Suprapubic skin (tissue), 4 donors: Measurements from ENCODE around the gene ARHGEF39. TPM values are rescaled to one million over a fixed set of nuclear protein-coding genes. Genes with fewer than 3 reads are reported as not detected.
A peak's percentile ranks its signal among the peaks of the same experiment; 100 is the strongest.

ENCODE experiments used
- DNase-seq, 2 donors: peaks; one replicate each; pipeline ENCODE4 v3.0.0-alpha.2; 2019; ENCODE audit warnings: low spot score in 2 of 2
- H3K27ac ChIP-seq: fragments of 200-600 bp; sonication (generic); one replicate; pipeline ENCODE4 v1.5.1; 2019
- H3K27me3 ChIP-seq: fragments of 200-600 bp; sonication (generic); one replicate; pipeline ENCODE4 v1.5.1; 2019
- H3K36me3 ChIP-seq: fragments of 200-600 bp; sonication (generic); one replicate; pipeline ENCODE4 v1.5.1; 2019
- H3K4me1 ChIP-seq: fragments of 200-600 bp; sonication (generic); one replicate; pipeline ENCODE4 v1.5.1; 2019
- H3K4me3 ChIP-seq: fragments of 200-600 bp; sonication (generic); one replicate; pipeline ENCODE4 v1.5.1; 2019; ENCODE audit warnings: mild to moderate bottlenecking
- H3K9me3 ChIP-seq: fragments of 200-600 bp; sonication (generic); one replicate; pipeline ENCODE4 v1.5.1; 2019
- EP300 ChIP-seq: sonication (generic); formaldehyde crosslinking; IDR thresholded peaks from one replicate; pipeline ENCODE4 v1.6.1; 2017; ENCODE audit warnings: antibody characterized with exemption
- POLR2A ChIP-seq, 2 donors: fragments of 450-650 bp; IDR thresholded peaks; one replicate each; pipeline ENCODE4 v1.6.1; 2017; ENCODE audit warnings: antibody characterized with exemption in 2 of 2, mild to moderate bottlenecking in 2 of 2, moderate library complexity in 2 of 2
- POLR2AphosphoS5 ChIP-seq, 3 donors: sonication (generic); formaldehyde crosslinking; IDR thresholded peaks; one replicate each; pipeline ENCODE4 v1.6.1; 2017; ENCODE audit warnings: antibody characterized with exemption in 3 of 3
- WGBS: methylation state at CpG from one replicate; pipeline ENCODE4 v1.1.5; 2018; 5-methylcytosine and 5-hydroxymethylcytosine counted together
- total RNA-seq, 4 donors: library from RNA; depleted of rRNA; stranded (reverse); fragments of >200 nt; gene quantifications; one replicate each; pipeline ENCODE4 v1.1.0, GENCODE V29; 2016
- TF ChIP-seq, protein P1 (sequence below), 2 donors: fragments of 200-600 bp in 1 of 2; fragments of 450-650 bp in 1 of 2; sonication (generic) in 1 of 2; IDR thresholded peaks; one replicate each; pipeline ENCODE4 v1.5.1; 2016 to 2019; ENCODE audit warnings: antibody characterized with exemption in 2 of 2, mild to moderate bottlenecking in 1 of 2, moderate library complexity in 1 of 2

Gene ARHGEF39
- total RNA-seq, 4 donors from 2014 or later, result 0.34 to 11.3 (median 1.9) TPM

DNA sequence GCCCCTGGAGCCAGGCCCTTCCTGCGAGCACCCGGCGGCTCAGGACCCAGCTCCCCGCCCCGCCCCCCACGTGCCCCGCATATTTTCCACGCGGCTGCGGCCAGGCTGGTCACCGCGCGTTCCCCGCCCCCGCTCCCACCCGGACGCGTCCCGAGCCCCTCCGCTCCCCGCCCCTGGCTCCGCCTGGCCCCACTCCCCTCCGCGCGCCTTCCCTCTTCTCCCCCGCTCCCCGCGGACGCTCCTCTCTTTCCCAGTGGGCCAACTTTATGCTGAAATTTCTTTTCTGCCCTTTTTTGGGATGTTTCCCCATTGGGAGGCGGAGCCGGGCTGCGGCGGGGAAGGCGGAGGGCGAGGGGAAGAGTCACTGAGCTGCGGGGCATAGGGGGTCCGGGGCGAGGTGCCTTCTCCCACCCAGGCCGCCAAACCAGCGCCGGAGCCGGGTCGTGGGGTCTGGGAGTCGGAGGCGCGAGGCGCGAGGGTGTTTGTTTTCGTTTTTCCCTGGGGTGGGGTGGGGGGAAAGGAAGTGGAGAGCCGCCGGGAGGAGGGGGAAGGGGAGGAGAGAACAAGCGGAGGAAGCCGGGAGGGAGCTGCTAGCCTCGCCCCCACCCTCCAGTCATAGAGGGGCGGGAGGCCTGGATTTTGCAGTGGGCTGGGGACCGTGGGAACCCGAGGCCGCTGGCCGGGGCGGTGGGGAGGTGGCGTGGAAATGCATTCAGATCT, 25.8 kb upstream of the ARHGEF39 start:
- H3K27ac ChIP-seq, result peak overlapping the region; percentile 84
- DNase-seq, result peak; percentile 85 to 87
- H3K36me3 ChIP-seq, result no peaks in the 10 kb centered on the region
- peaks cover 20% of the 10 kb centered on the region for H3K4me1 ChIP-seq
- WGBS, result 2% methylated on average over 46 of the region's 61 CpGs
- H3K9me3 ChIP-seq, result no peaks in the 10 kb centered on the region
- H3K27me3 ChIP-seq, result no peaks in the 10 kb centered on the region
- H3K4me3 ChIP-seq, result peak overlapping the region; percentile 65
- TF ChIP-seq, protein P1, sequence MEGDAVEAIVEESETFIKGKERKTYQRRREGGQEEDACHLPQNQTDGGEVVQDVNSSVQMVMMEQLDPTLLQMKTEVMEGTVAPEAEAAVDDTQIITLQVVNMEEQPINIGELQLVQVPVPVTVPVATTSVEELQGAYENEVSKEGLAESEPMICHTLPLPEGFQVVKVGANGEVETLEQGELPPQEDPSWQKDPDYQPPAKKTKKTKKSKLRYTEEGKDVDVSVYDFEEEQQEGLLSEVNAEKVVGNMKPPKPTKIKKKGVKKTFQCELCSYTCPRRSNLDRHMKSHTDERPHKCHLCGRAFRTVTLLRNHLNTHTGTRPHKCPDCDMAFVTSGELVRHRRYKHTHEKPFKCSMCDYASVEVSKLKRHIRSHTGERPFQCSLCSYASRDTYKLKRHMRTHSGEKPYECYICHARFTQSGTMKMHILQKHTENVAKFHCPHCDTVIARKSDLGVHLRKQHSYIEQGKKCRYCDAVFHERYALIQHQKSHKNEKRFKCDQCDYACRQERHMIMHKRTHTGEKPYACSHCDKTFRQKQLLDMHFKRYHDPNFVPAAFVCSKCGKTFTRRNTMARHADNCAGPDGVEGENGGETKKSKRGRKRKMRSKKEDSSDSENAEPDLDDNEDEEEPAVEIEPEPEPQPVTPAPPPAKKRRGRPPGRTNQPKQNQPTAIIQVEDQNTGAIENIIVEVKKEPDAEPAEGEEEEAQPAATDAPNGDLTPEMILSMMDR (IDR thresholded peaks at IDR 0.05), result no peak
- TF ChIP-seq POLR2AphosphoS5 (IDR thresholded peaks at IDR 0.05) (no peak), POLR2A (IDR thresholded peaks at IDR 0.05) (no peak), EP300 (no peak)

DNA sequence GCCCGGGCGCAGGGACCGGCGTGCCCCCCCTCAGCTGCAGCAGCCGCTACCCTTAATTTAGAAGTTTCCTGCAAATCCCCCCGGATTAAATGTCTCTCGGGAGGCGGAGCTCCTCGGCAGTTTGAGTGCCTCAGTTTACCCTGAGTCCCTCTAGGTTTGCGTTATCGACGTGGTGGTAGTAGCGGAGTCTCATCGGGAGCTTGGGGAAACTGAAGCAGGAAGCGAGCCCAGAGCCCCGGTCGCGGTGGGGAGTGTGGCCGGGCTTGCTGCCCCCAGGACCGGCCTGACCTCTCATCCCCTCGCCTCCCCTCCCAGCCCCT, 25.3 kb upstream of the ARHGEF39 start:
- H3K36me3 ChIP-seq, result peaks cover 4% of the 10 kb centered on the region
- H3K27ac ChIP-seq, result peak overlapping the region; percentile 84
- DNase-seq, result no peak
- peaks cover 20% of the 10 kb centered on the region for H3K4me1 ChIP-seq
- no peaks in the 10 kb centered on the region for H3K9me3 ChIP-seq
- H3K4me3 ChIP-seq, result peak overlapping the region; percentile 65
- WGBS, result no CpG with 5 or more reads among the region's 21 CpGs
- no peak for TF ChIP-seq POLR2A (IDR thresholded peaks at IDR 0.05)
- no peak for TF ChIP-seq EP300
- TF ChIP-seq, protein P1 (IDR thresholded peaks at IDR 0.05), result no peak
- TF ChIP-seq POLR2AphosphoS5 (IDR thresholded peaks at IDR 0.05), result no peak
- no peaks in the 10 kb centered on the region for H3K27me3 ChIP-seq

DNA sequence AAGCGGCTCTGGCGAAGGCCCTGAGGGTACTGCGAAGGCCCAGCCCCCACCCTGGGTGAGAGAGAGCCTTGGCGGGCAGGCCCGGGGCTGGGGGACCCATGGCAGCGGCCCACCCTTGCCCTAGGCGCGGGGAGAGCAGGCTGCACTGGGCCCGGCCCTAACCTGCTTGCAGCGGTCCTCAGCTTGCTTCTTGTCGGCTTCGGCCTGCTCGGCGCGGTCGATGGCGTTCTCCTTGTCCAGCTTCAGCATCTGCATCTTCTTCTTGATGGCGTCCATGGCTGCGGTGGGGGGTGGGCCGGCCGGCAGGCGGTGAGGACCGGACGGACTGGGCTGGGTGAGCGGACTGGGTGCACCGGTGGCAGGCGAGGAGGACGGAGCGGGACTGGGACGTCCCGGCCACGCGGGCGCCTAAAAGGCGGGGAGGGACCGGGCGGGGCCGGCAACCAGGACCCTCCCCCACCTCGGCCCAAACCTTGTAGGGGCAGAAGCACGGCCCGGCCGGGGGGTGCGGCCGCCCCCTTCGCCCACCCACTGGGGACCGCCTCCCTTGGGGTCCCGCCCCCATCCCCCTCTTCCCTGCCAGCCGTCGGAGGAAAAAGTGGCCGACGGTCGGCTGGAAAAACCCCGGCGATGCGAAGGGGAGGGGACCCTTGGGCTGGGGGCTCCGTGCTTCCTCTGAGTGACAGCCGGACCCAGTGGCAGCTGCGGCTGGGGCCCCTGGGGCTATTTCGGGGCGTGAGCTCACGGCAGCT, 24.7 kb upstream of the ARHGEF39 start, which contains the start of gene TPM2:
Gene TPM2 (minus strand): TSS at position 384 of the 752 bp plus-strand sequence. CDS start 108 bp downstream, at position 276.
- 34% methylated on average over 39 of the region's 61 CpGs for WGBS
- Histone ChIP-seq H3K36me3 (peaks cover 9% of the 10 kb centered on the region), H3K4me3 (peak within 1 kb of the TSS; percentile 65), H3K27ac (peak within 1 kb of the TSS; percentile 84), H3K4me1 (peaks cover 20% of the 10 kb centered on the region), H3K9me3 (no peaks in the 10 kb centered on the region), H3K27me3 (no peaks in the 10 kb centered on the region)
- TF ChIP-seq EP300 (no peak), POLR2AphosphoS5 (IDR thresholded peaks at IDR 0.05) (no peak), POLR2A (IDR thresholded peaks at IDR 0.05) (no peak)
- TF ChIP-seq, protein P1 (IDR thresholded peaks at IDR 0.05), result no peak
- DNase-seq, result no peak

DNA sequence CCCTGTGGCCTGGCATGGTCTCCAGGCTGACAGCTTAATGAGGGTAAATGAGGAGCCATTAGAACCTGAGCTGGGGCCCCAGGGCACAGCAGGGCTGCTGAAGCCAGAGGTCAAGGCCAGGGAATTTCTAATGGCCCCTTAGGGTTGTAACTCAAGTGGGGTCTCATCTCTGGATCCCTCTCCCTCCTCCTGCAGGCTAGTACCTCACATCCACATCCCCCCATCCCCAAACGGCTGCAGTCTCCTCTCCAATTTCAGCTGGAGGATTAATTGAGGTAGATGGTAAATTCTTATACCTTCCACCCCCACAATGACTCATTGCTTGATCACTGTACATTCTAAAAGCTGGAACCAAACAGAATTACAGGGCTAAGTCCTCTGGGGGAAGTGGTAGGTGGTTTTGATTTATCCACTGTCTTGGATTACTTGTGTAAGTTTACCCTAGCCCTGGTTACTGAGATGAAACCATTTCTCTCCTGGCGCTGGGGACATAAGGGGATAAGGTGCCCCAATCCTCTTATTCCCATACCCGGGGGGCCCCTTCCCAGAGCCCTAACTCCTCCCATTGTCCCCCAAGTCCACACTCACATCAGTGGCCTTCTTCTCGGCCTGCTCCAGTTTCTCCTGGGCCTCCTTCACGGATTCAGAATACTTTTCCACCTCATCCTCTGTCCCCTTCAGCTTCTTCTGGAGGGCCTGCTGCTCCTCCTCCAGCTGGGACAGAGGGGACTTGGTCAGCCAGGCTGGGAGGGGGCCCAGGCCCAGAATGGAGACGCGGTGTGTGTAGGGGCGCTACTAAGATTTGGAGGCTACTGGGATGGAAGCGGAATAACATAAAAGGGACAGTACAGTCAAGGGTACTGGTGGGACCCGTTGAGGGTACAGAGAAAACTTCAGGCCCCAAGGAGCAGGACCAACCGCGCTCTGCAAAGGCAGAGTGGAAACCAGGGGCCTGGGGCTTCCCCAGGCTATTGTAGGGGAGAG, 23.9 kb upstream of the ARHGEF39 start:
- WGBS, result 73% methylated on average over 12 of the region's 12 CpGs
- peak overlapping the region; percentile 84 for H3K27ac ChIP-seq
- H3K4me1 ChIP-seq, result peaks cover 20% of the 10 kb centered on the region
- no peak for DNase-seq
- H3K4me3 ChIP-seq, result peak overlapping the region; percentile 65
- peaks cover 17% of the 10 kb centered on the region for H3K36me3 ChIP-seq
- no peaks in the 10 kb centered on the region for H3K27me3 ChIP-seq
- H3K9me3 ChIP-seq, result no peaks in the 10 kb centered on the region
- TF ChIP-seq, protein P1 (IDR thresholded peaks at IDR 0.05), result no peak
- TF ChIP-seq EP300, result no peak
- TF ChIP-seq POLR2A (IDR thresholded peaks at IDR 0.05), result no peak
- TF ChIP-seq POLR2AphosphoS5 (IDR thresholded peaks at IDR 0.05), result no peak
